GM12874 (cell line): ENCODE data around the gene TAF6.

Experiments
- CTCF ChIP-seq: IDR thresholded peaks from 2 replicates; pipeline ENCODE4 v1.5.1; 2011; ENCODE audit warnings: low read depth, mild to moderate bottlenecking, control low read depth, low read length, moderate library complexity; ENCODE audit not compliant: insufficient read depth

Gene TAF6

GRCh38 chr7:100122568-100122967 lies 3.4 kb upstream of the TAF6 start:
- TF ChIP-seq CTCF = no peak

GRCh38 chr7:100122067-100122466 lies 2.9 kb upstream of the TAF6 start:
- no peak for TF ChIP-seq CTCF

- no peak for TF ChIP-seq CTCF
These were observed 1.5 kb upstream of the TAF6 start for GRCh38 chr7:100120733-100121036.

GRCh38 chr7:100119970-100120732 lies 993 bp upstream of the TAF6 start:
- no peak for TF ChIP-seq CTCF

- TF ChIP-seq CTCF = no peak
These were observed 628 bp downstream of the TAF6 start for GRCh38 chr7:100118388-100119071.

- no peak for TF ChIP-seq CTCF
These were observed 4.1 kb downstream of the TAF6 start for GRCh38 chr7:100115026-100115425.

GRCh38 chr7:100111914-100112313 lies 7.2 kb downstream of the TAF6 start:
- no peak for TF ChIP-seq CTCF
